ENCODE measurements around the gene SH3PXD2A. TPM values are rescaled to one million over a fixed set of nuclear protein-coding genes. Genes with fewer than 3 reads are reported as not detected.
"Not testable (repeated sequence)": the region's sequence is repeated elsewhere in the genome, so short reads cannot be mapped to it uniquely, and the experiment has no call there.

SH3PXD2A gene
- total RNA-seq, 1 experiment from 2014 or later, result 0.82 TPM

DNA sequence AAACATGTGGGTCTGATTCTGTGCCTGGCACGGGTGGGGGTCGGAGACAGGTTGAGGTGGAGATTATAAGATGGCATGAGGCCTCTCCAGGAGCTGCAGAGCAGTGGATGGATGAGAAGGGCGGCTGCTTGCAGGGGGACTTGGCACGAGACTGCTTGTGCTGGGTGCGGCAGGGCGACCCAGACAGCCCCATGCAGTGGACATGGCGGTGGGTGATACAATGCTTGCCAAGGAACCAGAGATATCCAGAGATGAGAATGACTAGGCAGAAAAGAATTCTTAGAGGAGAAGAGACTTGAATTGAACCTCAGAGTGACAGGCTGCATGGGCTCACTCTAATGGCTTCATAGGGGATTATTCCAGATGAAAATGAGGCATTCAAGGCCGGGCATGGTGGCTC is 216.4 kb downstream of the SH3PXD2A start:
- no peak for DNase-seq (ENCODE audit: extremely low read depth, low read depth)

DNA sequence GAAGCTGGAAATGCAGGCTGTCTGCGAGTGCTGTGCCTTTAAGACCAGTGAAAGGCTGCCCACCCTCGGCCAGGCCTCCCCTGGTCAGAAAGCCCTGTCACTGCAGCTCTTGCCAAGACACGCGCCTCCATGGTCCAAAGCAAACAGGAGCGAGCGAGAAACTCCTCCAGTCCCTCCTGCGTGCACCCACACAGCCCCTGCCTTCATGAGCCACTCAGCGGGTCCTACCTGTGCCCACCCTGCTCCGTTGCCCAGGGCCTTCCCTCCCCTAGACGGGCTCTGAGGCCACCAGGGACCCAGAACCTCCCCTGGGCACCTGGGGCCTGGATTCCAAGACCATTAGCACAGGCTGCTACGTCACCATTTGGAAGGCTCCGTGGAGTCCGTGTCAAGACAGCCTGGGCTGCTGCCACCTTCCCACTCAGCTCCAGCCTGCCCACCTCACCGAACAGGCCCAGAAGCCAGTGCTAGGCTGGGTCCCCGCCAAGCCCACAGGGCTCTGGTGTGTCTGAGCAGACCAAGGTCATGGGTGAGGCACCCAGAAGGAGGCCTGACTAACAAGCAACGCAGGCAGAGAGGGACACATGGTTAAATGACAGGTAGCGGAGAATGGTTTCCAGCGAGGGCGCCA is 217.3 kb downstream of the SH3PXD2A start:
- no peak for DNase-seq (ENCODE audit: extremely low read depth, low read depth)

DNA sequence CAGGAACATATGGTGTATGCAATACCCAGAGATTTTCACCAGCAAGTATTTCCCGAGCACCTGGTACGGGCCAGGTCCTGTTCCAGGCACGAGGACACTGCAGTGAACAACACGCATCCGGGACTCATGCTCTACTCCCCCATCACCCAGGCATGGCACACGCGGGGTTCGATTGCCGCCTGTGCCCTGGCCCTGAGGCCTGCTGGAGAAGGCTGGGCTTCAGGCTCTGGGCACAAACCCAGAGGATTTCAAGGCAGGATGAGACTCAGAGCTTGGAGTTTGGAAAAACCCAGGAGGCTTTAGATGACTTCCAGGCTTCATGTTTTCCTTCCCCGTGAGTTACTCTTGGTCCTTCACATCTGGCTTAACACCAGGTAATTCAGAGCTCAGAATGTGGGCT is 218.4 kb downstream of the SH3PXD2A start:
- no peak for DNase-seq (ENCODE audit: extremely low read depth, low read depth)

DNA sequence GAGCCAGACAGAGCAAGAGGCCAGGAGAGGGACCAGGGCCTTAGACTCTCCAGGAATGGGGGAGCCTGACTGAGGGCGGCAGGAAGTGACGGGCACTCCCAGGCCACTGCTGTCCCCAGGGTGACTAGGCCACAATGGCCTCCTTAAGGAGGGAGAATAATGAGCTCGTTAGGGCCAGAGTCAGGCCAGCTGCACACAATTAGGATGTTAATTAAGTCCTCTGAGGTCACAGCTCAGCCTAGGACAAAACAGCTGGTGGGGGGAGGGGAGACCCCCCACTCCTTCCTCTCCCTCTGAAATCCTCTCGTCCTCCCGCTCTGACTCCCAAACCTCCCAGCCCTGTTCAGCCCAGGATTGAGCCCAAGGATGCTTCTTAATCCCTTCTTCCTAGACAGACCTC is 218.9 kb downstream of the SH3PXD2A start:
- no peak for DNase-seq (ENCODE audit: extremely low read depth, low read depth)

DNA sequence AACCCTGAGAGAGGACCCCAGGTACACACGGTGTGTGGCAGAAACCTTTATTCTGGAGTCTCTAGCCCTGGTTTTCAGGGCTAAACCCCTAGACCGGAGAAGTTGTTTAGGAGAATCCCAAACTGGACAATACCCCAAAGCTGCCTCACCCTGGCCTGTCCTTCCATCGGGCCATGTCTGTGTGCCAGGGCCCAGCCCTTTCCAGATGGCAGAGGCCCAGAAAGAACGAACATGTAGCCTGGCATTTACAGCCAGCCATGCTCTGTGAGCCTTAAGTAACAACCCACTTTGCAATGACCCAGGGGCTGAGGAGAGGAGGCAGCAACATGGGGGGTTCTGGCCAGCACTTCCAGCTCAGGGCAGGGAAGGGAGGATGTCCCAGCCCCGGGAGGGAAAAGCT is 219.8 kb downstream of the SH3PXD2A start:
- DNase-seq (ENCODE audit: extremely low read depth, low read depth), result no peak

DNA sequence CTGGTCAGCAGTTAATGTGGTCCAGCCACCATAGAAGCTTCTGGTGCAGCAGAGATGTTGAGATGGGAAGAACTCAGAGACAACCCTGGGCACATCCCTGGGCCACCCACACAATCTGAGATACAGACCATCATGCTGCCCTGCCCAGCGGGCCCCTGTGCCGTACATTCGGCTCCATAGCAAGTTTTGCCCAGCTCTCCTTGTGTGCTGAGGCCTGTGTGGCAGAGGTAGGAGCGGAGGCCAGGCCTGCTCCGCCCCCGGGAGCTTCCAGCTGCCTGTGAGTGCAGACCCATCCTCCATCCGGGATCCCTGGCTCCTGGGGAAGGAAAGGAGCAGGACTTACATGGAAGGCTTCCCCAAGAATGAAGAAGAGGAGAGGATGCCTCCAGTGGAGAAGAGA is 221.5 kb downstream of the SH3PXD2A start:
- no peak for DNase-seq (ENCODE audit: extremely low read depth, low read depth)

DNA sequence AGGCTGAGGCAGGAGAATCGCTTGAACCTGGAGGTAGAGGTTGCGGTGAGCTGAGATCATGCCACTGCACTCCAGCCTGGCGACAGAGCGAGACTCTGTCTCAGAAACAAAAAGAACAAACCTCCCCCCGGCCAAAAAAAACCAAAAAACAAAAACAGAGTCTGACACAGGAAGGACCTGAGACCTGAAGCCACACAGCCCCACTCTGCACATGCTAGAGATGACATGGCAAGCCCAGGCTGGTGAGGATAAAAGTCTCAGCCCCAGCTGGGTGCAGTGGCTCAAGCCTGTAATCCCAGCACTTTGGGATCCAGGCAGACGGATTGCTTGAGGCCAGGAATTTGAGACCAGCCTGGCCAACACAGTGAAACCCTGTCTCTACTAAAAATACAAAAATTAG is 222.5 kb downstream of the SH3PXD2A start:
- not testable (repeated sequence) for DNase-seq (ENCODE audit: extremely low read depth, low read depth)

DNA sequence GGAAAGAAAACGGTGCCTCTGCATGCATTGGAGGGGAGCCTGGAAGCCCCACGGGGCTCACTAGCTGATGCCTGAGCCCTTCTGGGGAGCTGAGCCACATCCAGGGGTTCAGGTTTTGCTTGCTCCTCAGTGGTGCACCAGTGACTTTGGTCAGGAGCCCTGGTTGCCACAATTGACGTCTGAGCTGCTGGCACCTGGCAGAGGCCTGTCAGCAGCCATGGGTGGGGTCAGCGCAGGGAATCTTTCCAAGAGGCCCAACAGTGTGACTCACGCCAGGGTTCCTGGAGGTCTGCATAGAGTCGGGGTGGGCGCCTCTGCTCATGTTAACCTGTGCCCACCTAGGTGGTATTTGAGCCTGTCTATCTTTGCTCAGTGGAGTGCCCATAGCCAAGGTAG is 223.1 kb downstream of the SH3PXD2A start:
- no peak for DNase-seq (ENCODE audit: extremely low read depth, low read depth)

DNA sequence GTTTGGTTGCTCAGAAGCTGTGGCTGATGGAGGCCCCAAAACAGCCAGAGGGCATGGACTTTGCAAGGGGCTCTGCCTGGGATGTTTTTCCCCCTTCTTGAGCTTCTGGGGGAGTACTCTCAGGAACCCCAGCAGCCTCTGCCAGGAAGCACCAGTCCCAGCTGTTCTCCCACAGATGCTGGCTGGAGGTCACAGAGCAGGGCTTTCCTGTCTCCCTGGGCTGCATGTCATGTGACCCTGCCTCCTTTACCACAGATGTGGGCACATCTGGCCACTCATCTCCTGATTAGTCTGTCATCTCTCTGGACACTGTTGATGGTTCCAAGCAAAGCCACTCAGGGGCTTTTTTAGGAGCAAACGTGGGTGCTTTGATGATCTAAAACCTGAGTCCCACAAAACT is 225.2 kb downstream of the SH3PXD2A start:
- no peak for DNase-seq (ENCODE audit: extremely low read depth, low read depth)

DNA sequence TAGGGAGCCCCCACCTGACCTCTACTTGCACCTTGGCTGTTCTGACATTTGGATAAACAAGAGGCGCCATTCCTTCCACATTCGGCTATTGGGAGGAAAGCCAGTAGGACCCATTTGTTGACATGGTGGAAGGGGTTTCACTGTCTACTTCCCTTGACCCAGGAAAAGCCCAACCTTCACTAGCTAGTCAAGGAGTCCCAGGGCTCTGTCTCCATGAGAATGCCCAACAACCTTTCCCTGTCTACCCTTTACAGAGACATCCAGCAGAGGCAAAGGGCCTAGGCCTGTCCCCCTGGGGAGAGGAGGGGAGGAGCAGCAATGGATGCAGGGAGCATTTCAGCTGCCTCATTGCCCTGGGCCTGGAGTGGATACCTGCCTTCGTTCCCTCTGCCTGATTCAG is 225.8 kb downstream of the SH3PXD2A start:
- no peak for DNase-seq (ENCODE audit: extremely low read depth, low read depth)

DNA sequence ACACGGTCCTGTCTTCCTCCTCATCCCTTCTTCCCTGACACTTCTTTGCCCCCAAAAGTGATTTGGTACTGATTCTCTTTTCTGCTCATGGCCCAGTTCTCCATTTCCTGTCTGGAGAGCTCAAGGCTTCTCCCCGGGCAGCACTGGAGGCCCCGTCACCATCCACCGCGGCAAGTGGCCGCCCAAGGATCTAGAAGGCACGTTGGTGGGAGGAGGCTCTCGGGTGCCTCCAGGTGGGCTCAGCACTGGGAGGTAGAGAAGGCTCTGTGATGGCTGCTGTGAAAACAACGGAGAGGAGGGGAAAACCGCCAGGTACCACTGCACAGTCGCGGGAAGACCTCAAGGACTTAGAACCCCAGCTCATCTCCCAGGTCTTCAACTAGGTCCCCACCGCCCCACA is 227.5 kb downstream of the SH3PXD2A start:
- no peak for DNase-seq (ENCODE audit: extremely low read depth, low read depth)

DNA sequence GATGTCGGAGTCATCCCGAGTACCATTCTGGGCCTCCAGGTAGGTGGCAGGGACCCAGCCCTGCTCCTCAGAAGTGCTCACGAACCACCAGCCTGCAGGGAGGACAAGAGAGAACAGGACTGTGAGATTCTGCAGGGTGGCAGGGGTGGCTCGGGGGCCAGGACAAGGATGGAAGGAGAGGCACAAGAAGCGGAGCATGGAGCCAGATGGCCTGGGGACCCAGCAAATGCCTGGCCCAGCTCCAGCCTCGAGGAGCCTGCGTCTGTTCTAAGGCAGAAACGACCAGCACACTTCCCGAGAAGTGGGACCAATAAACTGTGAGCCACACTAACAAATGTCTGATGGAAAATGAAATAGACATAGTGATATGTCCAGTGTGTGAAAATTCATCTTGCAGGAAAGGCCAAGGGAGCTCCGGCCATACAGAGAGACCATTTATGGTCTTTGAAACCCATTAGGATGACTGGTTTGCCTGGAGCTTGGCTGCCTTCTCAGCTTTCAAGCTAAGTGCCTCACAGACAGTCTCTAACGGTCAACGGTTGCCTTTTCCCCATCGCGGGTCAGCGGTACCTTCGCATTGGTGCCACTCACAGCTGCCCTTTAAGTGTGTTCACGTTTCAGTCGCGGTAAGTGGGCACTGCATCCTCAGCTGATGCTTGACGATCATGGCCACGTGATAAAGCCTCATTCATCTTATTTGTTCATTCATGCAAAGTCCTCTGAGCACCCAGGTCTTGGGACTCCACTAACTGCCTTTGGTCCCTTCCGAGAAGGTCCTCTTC is 228.1 kb downstream of the SH3PXD2A start:
- no peak for DNase-seq (ENCODE audit: extremely low read depth, low read depth)

DNA sequence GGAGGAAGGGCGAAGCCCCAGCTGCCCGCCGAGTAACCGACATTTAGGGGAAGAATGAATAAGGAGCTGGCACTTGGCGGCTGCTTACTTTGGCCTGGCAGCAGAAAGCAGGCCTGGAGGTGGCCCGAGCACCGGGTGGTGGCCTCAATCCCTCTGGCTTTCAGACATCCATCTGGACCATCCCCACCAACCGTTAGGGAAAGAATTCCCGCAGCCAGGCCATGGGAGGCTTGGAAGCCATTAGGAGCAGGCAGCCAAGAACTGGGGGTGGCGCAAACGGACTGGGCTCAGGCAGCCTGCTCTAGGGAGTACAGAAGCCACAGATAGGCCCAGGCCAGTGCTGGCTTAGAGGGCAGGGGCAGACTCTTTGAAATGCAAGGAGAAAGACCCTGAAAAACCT is 229.2 kb downstream of the SH3PXD2A start:
- no peak for DNase-seq (ENCODE audit: extremely low read depth, low read depth)

DNA sequence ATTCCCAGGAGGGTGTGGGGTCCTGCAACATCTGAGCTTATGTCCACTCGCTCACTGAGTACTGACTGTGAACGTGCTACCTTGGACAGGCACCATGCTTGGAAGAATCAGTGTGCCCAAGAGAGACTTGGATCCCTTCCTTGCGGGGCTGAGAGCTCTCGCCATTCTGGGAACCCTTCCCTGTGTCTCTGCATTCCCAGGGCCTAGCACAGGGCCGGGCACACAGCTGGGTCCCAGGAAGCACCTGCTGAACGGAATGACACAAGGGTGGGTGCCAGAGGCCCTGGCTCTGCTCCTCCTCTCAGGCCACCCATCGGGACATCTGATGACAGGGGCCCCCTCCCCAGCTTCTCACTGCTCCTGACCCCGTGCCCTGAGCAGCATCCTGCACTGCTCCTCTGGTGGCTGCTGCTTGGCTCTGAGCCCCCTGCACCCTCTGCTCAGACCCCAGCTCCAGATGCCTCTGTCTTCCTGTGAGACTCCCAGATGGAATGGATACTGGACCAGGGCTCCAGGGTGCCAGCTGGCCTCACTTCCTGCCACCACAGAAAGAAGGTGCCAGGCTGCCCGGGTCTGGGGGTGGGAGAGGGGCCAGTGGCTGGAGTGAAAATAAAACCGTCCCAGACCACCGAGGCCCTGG is 232.3 kb downstream of the SH3PXD2A start:
- no peak for DNase-seq (ENCODE audit: extremely low read depth, low read depth)

DNA sequence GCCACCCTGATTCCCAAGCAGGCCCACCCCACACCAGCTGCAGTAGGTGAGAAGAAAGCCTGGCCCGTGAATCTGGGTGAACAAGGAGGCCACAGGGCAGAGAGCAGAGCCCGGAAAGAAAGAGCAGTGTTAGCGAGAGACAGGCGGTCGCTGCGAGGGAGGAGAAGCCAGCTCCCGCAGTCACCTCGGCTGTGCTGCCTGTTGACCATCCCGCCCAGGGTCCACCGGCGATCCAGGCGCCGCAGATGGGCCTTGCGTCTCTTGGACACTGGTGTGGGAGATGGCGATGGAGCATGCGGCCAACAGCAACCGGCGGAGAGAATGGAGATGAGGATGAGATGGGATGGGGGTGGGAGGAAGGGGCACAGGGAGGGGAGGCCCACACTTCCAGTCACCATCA is 233.1 kb downstream of the SH3PXD2A start:
- no peak for DNase-seq (ENCODE audit: extremely low read depth, low read depth)

DNA sequence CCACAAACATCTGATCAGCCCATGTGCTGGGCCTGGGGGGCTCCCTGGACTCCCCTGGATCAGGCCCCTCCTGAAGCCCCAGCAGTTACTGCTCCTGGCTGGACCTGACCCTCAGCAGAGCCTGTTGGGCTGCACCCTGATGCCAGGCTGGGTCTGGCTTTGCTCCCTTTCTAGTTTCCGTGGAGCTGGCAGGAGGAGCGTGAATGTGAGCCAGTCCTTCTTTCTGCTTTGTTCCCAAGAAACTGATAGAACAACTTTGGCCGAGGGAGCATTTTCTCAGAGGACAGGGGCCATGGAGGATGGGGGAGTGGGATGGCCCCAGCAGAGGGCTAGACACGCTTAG is 233.6 kb downstream of the SH3PXD2A start:
- DNase-seq (ENCODE audit: extremely low read depth, low read depth), result no peak

DNA sequence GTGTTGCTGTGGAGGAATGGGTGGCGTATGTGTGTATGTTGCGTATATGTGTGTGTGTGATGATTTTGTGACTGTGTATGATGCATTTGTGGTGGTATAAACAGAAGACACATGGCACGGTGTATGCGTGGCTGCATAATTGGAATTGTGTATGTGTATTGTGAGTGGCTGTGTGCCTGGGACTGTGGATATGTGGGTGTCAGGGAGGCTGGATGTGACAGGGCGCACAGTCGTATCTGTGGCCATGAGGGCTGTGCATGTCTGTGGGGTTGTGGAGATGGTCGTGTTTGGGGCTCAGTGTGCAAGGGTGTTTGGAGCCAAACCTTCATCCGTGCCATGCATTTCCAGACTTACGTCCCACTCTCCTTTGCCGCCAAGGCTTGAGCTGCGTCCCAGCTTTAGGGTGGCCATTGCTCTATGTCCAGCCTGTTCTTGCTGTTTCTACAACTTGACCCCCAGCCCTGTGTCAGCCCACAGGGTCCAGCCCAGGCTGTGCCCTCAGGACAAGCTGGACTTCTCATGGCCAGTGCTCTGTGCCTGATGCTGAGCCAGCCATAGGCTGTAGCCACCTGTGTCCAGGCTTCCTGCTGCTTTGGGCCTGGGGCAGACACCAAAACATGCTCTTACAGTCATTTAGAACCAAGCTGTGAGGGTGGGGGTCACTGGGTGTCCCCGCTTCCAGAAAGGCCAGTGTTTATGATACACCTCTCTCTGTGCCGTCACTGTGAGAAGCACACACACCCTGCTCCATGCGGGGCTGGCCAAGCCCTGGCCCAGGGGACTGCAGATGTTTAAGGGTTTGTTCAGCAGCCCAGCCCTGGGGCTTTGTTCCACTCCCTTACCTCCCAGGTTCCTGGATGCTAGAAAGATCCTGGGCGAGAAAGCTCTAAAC is 234.2 kb downstream of the SH3PXD2A start:
- no peak for DNase-seq (ENCODE audit: extremely low read depth, low read depth)

DNA sequence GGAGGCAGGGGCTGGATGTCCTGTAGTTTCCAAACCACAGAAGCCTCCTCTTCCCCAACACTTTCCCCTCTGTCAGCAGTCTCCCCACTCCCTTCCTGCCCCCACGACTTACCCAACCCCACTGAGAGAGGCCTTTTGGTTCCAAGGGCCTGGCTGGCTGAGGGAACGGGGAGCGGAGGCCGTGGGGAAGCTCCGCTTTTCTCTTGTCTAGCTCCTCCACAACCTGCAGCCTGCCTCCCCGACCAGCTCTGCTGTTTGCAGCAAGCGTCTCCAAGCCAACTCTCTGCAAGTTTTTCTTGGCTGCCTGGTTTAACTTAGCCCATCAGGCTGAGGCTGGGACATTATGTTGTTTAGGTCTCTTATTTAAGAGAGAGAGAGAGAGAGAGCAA is 235.0 kb downstream of the SH3PXD2A start:
- no peak for DNase-seq (ENCODE audit: extremely low read depth, low read depth)

DNA sequence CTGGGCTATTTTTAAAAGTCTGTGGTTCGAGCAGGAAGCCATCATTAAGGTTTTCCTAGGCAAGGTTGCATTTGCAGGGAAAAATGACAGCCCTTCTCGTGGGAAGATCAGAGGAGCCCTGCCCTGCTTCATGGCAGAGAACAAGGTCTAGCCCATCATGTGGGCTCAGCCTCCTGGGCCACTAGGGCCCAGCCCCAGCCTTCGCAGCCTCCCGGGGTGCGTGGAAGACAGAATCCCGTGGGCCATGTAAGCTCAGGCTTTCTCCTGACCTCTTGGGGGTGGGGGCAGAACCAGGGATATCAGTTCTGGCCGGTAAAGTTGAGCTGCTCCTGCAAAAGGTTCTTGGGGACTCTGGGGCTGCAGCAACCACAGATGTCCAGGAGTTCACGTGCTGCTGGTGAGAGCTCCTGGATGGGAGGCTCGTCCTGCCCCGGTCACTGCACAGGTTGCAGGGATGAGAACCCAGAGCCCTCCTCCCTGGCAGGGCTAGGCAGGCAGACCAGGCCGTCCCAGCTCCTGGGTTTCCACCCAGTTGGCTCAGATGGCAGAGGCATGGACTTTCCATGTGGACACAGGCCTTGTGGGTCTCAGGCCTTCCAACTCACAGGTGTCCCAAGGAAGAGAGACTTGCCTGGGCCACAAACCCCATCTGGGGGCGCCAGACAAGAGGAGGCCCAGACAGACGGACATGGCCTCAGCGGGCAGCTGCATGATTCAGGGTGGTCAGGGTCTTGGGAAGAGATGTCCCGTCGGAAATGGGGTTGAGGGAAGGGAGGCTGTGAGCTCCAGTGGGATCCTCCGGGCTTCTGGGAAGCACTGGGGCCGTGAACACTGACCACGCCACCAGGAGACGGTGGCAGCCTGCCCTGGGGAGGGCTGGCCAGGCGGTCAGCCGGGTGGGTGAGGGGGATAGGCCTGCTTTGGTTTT is 235.7 kb downstream of the SH3PXD2A start:
- DNase-seq (ENCODE audit: extremely low read depth, low read depth), result no peak

All from NCI-H460 (cell line).